Measurements from ENCODE around the gene IGFBP3.

DNA sequence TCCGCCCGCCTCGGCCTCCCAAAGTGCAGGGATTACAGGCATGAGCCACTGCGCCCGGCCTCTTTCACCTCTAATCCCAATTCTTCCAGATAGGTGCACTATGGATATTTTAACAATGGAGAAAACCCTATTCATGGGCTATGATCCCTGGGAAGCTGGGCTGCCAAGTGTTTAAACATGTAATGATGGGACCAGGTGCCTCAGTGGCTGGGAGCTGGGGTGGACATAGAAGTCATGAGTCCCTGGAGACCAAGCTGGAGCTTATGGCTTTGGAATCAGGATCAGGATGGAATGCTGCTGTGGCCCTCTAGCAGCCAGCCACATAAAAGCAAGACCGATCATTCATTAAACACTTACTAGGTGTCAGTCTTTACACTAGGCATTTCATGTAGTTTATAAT is 41.8 kb upstream of the IGFBP3 start:
- TF ChIP-seq EZH2 (IDR thresholded peaks at IDR 0.05; ENCODE audit: borderline replicate concordance, low read length) = no peak
- TF ChIP-seq, protein P1, sequence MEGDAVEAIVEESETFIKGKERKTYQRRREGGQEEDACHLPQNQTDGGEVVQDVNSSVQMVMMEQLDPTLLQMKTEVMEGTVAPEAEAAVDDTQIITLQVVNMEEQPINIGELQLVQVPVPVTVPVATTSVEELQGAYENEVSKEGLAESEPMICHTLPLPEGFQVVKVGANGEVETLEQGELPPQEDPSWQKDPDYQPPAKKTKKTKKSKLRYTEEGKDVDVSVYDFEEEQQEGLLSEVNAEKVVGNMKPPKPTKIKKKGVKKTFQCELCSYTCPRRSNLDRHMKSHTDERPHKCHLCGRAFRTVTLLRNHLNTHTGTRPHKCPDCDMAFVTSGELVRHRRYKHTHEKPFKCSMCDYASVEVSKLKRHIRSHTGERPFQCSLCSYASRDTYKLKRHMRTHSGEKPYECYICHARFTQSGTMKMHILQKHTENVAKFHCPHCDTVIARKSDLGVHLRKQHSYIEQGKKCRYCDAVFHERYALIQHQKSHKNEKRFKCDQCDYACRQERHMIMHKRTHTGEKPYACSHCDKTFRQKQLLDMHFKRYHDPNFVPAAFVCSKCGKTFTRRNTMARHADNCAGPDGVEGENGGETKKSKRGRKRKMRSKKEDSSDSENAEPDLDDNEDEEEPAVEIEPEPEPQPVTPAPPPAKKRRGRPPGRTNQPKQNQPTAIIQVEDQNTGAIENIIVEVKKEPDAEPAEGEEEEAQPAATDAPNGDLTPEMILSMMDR (conservative IDR thresholded peaks at IDR 0.05 in 1 of 2, IDR thresholded peaks at IDR 0.05 in 1 of 2; ENCODE audit: extremely low read depth in 1 of 2, insufficient read depth in 1 of 2, low read depth in 1 of 2, low read length in 2 of 2) = no peak
